Stomach (tissue), 4 donors: Measurements from ENCODE around the gene FOXD2.

Experiments used
- EP300 ChIP-seq: sonication (generic); formaldehyde crosslinking; IDR thresholded peaks from one replicate; pipeline ENCODE4 v1.6.1; 2017; ENCODE audit warnings: antibody characterized with exemption
- POLR2A ChIP-seq, 4 donors: fragments of 450-650 bp; IDR thresholded peaks; one replicate each; pipeline ENCODE4 v1.6.1; 2016; ENCODE audit warnings: antibody characterized with exemption in 4 of 4, control low read depth in 2 of 4, mild to moderate bottlenecking in 1 of 4, moderate library complexity in 1 of 4
- POLR2AphosphoS5 ChIP-seq, 3 donors: sonication (generic); formaldehyde crosslinking; IDR thresholded peaks; one replicate each; pipeline ENCODE4 v1.6.1; 2016; ENCODE audit warnings: antibody characterized with exemption in 3 of 3
- TF ChIP-seq, protein P1 (sequence below), 7 experiments: fragments of 450-650 bp in 4 of 7; fragments of 200-600 bp in 3 of 7; sonication (generic) in 3 of 7; IDR thresholded peaks; one replicate each; pipeline ENCODE4 v1.5.1; 2016 to 2019; ENCODE audit warnings: antibody characterized with exemption in 7 of 7, control low read depth in 2 of 7, mild to moderate bottlenecking in 1 of 7

DNA sequence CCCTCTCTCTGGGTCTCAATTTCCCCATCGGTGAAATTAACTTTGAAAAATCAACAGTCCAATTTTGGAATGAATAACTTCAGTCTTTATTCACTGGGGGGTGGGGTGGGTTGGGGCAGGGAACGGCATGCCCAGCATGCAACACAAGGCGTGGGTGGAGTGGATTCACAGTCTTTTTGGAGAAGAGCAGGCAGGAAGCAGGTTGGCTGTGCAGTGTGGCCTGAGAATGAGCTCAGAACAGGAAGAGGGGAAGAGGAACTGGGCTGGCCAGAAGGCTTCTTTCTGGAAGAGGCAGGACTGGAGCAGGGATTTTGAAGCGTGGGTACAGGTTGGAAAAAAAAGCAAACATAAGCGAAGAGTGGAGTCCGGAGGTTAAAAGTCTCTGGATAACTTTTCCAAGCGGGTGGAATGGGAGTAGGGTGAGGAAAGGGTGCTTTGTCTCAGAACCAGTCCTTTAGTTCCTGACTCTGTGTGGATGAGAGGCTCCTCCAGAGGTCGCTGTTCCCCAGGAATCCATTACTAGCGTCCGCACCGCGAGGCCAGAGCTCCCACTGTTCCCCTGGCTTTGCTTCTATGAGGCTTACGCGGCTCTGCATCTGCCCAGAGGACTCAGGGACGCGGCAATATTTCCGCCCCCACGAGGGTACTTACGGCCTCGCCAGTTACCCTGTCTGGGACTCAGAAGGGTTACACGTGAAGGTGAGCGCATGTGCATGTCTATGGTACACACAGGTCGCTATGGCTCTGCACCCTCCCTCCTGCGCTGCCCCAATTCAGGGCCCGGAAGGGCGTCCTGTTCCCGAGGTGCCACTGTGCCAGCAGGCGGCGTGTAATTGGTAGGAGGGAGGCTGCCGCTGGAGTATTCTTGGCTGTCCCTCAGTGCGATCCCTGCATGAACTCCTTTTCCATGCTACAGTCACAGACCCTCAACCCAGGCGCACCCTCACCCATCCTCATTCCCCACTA is 5.5 kb upstream of the FOXD2 start:
- TF ChIP-seq, protein P1, sequence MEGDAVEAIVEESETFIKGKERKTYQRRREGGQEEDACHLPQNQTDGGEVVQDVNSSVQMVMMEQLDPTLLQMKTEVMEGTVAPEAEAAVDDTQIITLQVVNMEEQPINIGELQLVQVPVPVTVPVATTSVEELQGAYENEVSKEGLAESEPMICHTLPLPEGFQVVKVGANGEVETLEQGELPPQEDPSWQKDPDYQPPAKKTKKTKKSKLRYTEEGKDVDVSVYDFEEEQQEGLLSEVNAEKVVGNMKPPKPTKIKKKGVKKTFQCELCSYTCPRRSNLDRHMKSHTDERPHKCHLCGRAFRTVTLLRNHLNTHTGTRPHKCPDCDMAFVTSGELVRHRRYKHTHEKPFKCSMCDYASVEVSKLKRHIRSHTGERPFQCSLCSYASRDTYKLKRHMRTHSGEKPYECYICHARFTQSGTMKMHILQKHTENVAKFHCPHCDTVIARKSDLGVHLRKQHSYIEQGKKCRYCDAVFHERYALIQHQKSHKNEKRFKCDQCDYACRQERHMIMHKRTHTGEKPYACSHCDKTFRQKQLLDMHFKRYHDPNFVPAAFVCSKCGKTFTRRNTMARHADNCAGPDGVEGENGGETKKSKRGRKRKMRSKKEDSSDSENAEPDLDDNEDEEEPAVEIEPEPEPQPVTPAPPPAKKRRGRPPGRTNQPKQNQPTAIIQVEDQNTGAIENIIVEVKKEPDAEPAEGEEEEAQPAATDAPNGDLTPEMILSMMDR (IDR thresholded peaks at IDR 0.05), result peak in 5 of 7 experiments; percentile 53 to 72 (median 53)
- no peak for TF ChIP-seq EP300
- TF ChIP-seq POLR2A (IDR thresholded peaks at IDR 0.05), result no peak
- TF ChIP-seq POLR2AphosphoS5 (IDR thresholded peaks at IDR 0.05), result no peak
